Sigmoid colon (tissue), 7 donors: Measurements from ENCODE around the gene UBXN11. TPM values are rescaled to one million over a fixed set of nuclear protein-coding genes. Genes with fewer than 3 reads are reported as not detected.

Source experiments
- DNase-seq: peaks from one replicate; pipeline ENCODE4 v3.0.0-alpha.2; 2019
- H3K27ac ChIP-seq, 4 donors: fragments of 200-600 bp; sonication (generic); one replicate each; pipeline ENCODE4 v1.5.1; 2016 to 2019; ENCODE audit warnings: mild to moderate bottlenecking in 1 of 4
- H3K27me3 ChIP-seq, 3 donors: fragments of 200-600 bp; sonication (generic); one replicate each; pipeline ENCODE4 v1.5.1; 2019; ENCODE audit warnings: mild to moderate bottlenecking in 1 of 3
- H3K36me3 ChIP-seq, 4 donors: fragments of 200-600 bp; sonication (generic); one replicate each; pipeline ENCODE4 v1.5.1; 2016 to 2019
- H3K4me1 ChIP-seq, 4 donors: fragments of 200-600 bp; sonication (generic); one replicate each; pipeline ENCODE4 v1.5.1; 2017 to 2019
- H3K4me3 ChIP-seq, 4 donors: fragments of 200-600 bp; sonication (generic); one replicate each; pipeline ENCODE4 v1.5.1; 2017 to 2019; ENCODE audit warnings: mild to moderate bottlenecking in 2 of 4, moderate library complexity in 1 of 4
- H3K9me3 ChIP-seq, 4 donors: fragments of 200-600 bp in 3 of 4; sonication (generic) in 3 of 4; one replicate each; pipeline versions ENCODE4 v1.5.1 to v1.6.1; 2013 to 2019
- EP300 ChIP-seq, 4 donors: sonication (generic); formaldehyde crosslinking; IDR thresholded peaks; one replicate each; pipeline ENCODE4 v1.6.1; 2017; ENCODE audit warnings: antibody characterized with exemption in 4 of 4
- POLR2A ChIP-seq, 2 donors: fragments of 450-650 bp; IDR thresholded peaks; one replicate each; pipeline ENCODE4 v1.6.1; 2016; ENCODE audit warnings: antibody characterized with exemption in 2 of 2, mild to moderate bottlenecking in 2 of 2, moderate library complexity in 2 of 2
- POLR2AphosphoS5 ChIP-seq, 4 donors: sonication (generic); formaldehyde crosslinking; IDR thresholded peaks; one replicate each; pipeline ENCODE4 v1.6.1; 2017; ENCODE audit warnings: antibody characterized with exemption in 4 of 4
- WGBS, 2 donors: extraction: QIAGEN DNeasy Blood & Tissue Kit; methylation state at CpG; one replicate each; pipeline ENCODE4 v1.1.7; 2013; 5-methylcytosine and 5-hydroxymethylcytosine counted together
- intact Hi-C: fragments of 100-400 bp; cut with DNase I; formaldehyde crosslinking; loops from one replicate; pipeline ENCODE4 v1.15.1; 2023
- polyA plus RNA-seq, 3 donors: library from polyadenylated mRNA; stranded (reverse); fragments of 200-250 nt; gene quantifications; one replicate each; pipeline ENCODE4 v1.2.3, GENCODE V29; 2013
- total RNA-seq, 4 donors: library from RNA; depleted of rRNA; stranded (reverse); fragments of >200 nt; gene quantifications; one replicate each; pipeline ENCODE4 v1.1.0, GENCODE V29; 2016
- TF ChIP-seq, protein P1 (sequence below), 4 experiments: fragments of 450-650 bp in 3 of 4; fragments of 200-600 bp in 1 of 4; IDR thresholded peaks; one replicate each; pipeline ENCODE4 v1.5.1; 2016 to 2019; ENCODE audit warnings: antibody characterized with exemption in 4 of 4, mild to moderate bottlenecking in 3 of 4, moderate library complexity in 2 of 4
- donor health status: healthy with polysubstance abuse.
- donor health status: Bipolar disorder and iron deficiency.
- donor health status: healthy.

The UBXN11 gene
- total and polyA plus RNA-seq, 7 donors = 3.0 to 22.7 (median 12.5) TPM

GRCh38 chr1:26283871-26284596 is 22.4 kb downstream of the UBXN11 start:
- no peak for DNase-seq
- intact Hi-C loops = loop anchor here (5.0 kb wide), 1 partner anchor 52 kb away; the partner anchor contains the start of gene CEP85
- Histone ChIP-seq H3K27ac (peak overlapping the region; percentile 35 to 60 (median 43)), H3K4me1 (peaks cover 0 to 50% (median 42%) of the 10 kb centered on the region in 4 donors), H3K27me3 (no peaks in the 10 kb centered on the region), H3K36me3 (no peaks in the 10 kb centered on the region), H3K9me3 (no peaks in the 10 kb centered on the region), H3K4me3 (no peak overlapping the region)
- WGBS, 2 donors = 86 to 90% methylated on average over 12 of the region's 12 CpGs
- TF ChIP-seq, protein P1, sequence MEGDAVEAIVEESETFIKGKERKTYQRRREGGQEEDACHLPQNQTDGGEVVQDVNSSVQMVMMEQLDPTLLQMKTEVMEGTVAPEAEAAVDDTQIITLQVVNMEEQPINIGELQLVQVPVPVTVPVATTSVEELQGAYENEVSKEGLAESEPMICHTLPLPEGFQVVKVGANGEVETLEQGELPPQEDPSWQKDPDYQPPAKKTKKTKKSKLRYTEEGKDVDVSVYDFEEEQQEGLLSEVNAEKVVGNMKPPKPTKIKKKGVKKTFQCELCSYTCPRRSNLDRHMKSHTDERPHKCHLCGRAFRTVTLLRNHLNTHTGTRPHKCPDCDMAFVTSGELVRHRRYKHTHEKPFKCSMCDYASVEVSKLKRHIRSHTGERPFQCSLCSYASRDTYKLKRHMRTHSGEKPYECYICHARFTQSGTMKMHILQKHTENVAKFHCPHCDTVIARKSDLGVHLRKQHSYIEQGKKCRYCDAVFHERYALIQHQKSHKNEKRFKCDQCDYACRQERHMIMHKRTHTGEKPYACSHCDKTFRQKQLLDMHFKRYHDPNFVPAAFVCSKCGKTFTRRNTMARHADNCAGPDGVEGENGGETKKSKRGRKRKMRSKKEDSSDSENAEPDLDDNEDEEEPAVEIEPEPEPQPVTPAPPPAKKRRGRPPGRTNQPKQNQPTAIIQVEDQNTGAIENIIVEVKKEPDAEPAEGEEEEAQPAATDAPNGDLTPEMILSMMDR (IDR thresholded peaks at IDR 0.05) = no peak
- TF ChIP-seq POLR2AphosphoS5 (IDR thresholded peaks at IDR 0.05) (no peak), EP300 (IDR thresholded peaks at IDR 0.05) (no peak), POLR2A (IDR thresholded peaks at IDR 0.05) (no peak)

DNA sequence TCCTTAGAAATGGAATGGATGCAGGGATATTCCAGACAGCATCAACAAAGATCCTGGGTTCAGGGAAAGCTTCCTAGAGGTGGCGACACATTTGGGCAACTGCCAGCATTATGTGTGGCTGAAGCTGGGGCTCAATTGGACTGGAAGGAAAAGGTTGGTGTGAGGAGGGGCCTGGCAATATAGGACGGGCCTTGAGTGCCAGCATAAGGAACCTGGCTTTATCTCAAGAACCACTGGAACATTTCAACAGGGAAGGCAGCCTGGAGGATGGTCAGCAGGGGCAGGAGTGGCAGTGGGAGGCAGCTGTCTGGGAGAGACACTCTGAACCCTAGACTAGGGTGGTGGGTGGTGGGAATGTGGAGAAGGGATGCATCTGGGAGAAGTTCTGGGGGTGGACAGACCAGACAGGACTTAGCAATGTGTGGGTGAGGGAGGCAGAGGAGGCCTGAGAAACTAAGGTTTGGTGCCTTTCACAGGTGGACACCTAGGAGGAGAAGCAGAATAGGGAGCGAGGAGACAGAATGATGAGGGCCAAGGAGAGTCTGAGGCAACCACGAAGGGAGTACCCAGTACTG is 23.1 kb downstream of the UBXN11 start:
- WGBS, 2 donors = 69 to 78% methylated on average over 4 of the region's 4 CpGs
- peaks cover 0 to 57% (median 47%) of the 10 kb centered on the region in 4 donors for H3K4me1 ChIP-seq
- H3K4me3 ChIP-seq = no peak overlapping the region
- TF ChIP-seq EP300 (IDR thresholded peaks at IDR 0.05) (no peak), POLR2A (IDR thresholded peaks at IDR 0.05) (no peak), POLR2AphosphoS5 (IDR thresholded peaks at IDR 0.05) (no peak)
- TF ChIP-seq, protein P1 (IDR thresholded peaks at IDR 0.05) = no peak
- H3K9me3 ChIP-seq = no peaks in the 10 kb centered on the region
- no peaks in the 10 kb centered on the region for H3K27me3 ChIP-seq
- no peak for DNase-seq
- H3K27ac ChIP-seq = peak overlapping the region in 1 of 4 donors; percentile 39
- intact Hi-C loops = loop anchor here (5.0 kb wide), 1 partner anchor 51 kb away; the partner anchor contains the start of gene CEP85
- H3K36me3 ChIP-seq = no peaks in the 10 kb centered on the region

DNA sequence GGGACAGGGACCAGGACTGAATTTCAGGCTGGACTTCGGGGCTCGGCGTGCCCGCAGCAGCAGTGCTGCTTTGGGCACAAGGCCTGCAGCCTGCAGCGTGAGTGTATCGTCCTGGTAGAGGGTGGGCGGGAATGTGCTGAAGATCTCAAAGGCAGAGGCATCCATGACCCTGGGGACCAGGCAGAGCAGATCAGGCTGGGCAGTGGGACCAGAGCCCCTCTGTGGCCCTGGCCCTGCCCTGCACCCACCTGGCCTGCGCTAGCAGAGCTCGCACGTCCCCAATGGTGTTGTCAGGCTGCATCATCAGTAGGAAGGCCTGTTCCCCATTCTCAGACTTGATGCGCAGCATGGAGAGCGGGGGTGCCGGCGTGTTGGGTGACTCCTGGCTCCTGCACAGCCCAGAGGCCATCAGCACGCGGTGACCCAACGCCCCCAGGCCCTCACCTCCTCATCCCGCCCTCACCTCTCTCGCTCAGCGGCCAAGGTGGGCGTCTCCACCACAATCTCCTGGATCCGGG is 24.0 kb downstream of the UBXN11 start:
- H3K27me3 ChIP-seq = no peaks in the 10 kb centered on the region
- no peaks in the 10 kb centered on the region for H3K9me3 ChIP-seq
- H3K36me3 ChIP-seq = peaks cover 0 to under 1% (median 0%) of the 10 kb centered on the region in 4 donors
- whole genome bisulfite sequencing, 2 donors = 80 to 85% methylated on average over 22 of the region's 22 CpGs
- peaks cover 0 to 60% (median 46%) of the 10 kb centered on the region in 4 donors for H3K4me1 ChIP-seq
- intact Hi-C loops = loop anchor here (5.0 kb wide), 1 partner anchor 50 kb away; the partner anchor contains the start of gene CEP85
- peak overlapping the region in 3 of 4 donors; percentile 13 to 88 (median 49) for H3K27ac ChIP-seq
- no peak for TF ChIP-seq EP300 (IDR thresholded peaks at IDR 0.05)
- TF ChIP-seq, protein P1 (IDR thresholded peaks at IDR 0.05) = no peak
- no peak for TF ChIP-seq POLR2A (IDR thresholded peaks at IDR 0.05)
- TF ChIP-seq POLR2AphosphoS5 (IDR thresholded peaks at IDR 0.05) = no peak
- DNase-seq = no peak
- no peak overlapping the region for H3K4me3 ChIP-seq

GRCh38 chr1:26281971-26282370 is 24.5 kb downstream of the UBXN11 start:
- intact Hi-C loops = loop anchor here (5.0 kb wide), 1 partner anchor 50 kb away; the partner anchor contains the start of gene CEP85
- H3K27ac ChIP-seq = peak overlapping the region; percentile 13 to 93 (median 68)
- no peak overlapping the region for H3K4me3 ChIP-seq
- DNase-seq = no peak
- TF ChIP-seq, protein P1 (IDR thresholded peaks at IDR 0.05) = no peak
- TF ChIP-seq POLR2AphosphoS5 (IDR thresholded peaks at IDR 0.05) (no peak), EP300 (IDR thresholded peaks at IDR 0.05) (no peak), POLR2A (IDR thresholded peaks at IDR 0.05) (no peak)
- peaks cover 0 to 5% (median 1%) of the 10 kb centered on the region in 4 donors for H3K36me3 ChIP-seq
- no peaks in the 10 kb centered on the region for H3K27me3 ChIP-seq
- WGBS, 2 donors = 55 to 61% methylated on average over 15 of the region's 15 CpGs
- peaks cover 0 to 60% (median 48%) of the 10 kb centered on the region in 4 donors for H3K4me1 ChIP-seq
- H3K9me3 ChIP-seq = no peaks in the 10 kb centered on the region
